Endothelial cell of umbilical vein (primary cell): ENCODE measurements around the gene GYS2. TPM values are rescaled to one million over a fixed set of nuclear protein-coding genes. Genes with fewer than 3 reads are reported as not detected.

Experiments
- BruUV-seq: library from RNA; stranded (reverse); fragments of 400-500 nt; replicated peaks from 2 replicates; lab custom pipeline; 2021; lab: Mats Ljungman, UMichigan
- CTCF ChIA-PET: fragments of 300-600, 350-600 bp; sonication (Branson Sonifier 250); formaldehyde crosslinking; loops from one replicate; lab custom pipeline; 2021; ENCODE audit warnings: antibody characterized with exemption, inconsistent platforms; lab: Charles Lee
- POLR2A ChIA-PET: fragments of 300-600, 350-600 bp; sonication (Branson Sonifier 250); formaldehyde crosslinking; loops from one replicate; lab custom pipeline; 2021; ENCODE audit warnings: antibody characterized with exemption, inconsistent platforms; lab: Charles Lee
- DNase-seq: peaks from one replicate; pipeline ENCODE4 v3.0.0-alpha.2; 2011; ENCODE audit warnings: low read depth, low spot score
- FAIRE-seq: peaks from 2 replicates; lab custom pipeline; 2011; peaks lifted over from hg19 to GRCh38; lab: Jason Lieb, UNC
- H2AFZ ChIP-seq: 2 replicates; pipeline ENCODE4 v1.6.0; 2012; ENCODE audit warnings: low read depth, low read length, control low read depth, inconsistent platforms
- H3K27ac ChIP-seq: 2 replicates; pipeline ENCODE4 v1.5.1; 2011; ENCODE audit warnings: low read depth, mild to moderate bottlenecking, control low read depth, low read length, moderate library complexity; ENCODE audit not compliant: insufficient read depth
- H3K27me3 ChIP-seq, 2 experiments: 2 replicates each; pipeline versions ENCODE4 v1.6.0 to v1.6.1; 2011; ENCODE audit warnings: low read length in 2 of 2, mixed read lengths in 1 of 2; ENCODE audit not compliant: control insufficient read depth in 2 of 2, insufficient read depth in 2 of 2
- H3K36me3 ChIP-seq, 2 experiments: 2 replicates in 1 of 2; 3 replicates in 1 of 2; pipeline ENCODE4 v1.5.1; 2011; ENCODE audit warnings: low read length in 2 of 2, mild to moderate bottlenecking in 1 of 2, moderate library complexity in 1 of 2; ENCODE audit not compliant: control insufficient read depth in 2 of 2, insufficient read depth in 2 of 2; ENCODE audit errors: extremely low read depth in 1 of 2
- H3K4me1 ChIP-seq: 3 replicates; pipeline ENCODE4 v1.5.1; 2011; ENCODE audit warnings: mild to moderate bottlenecking, low read length; ENCODE audit not compliant: control insufficient read depth, insufficient read depth; ENCODE audit errors: extremely low read depth
- H3K4me2 ChIP-seq: 2 replicates; pipeline ENCODE4 v1.6.1; 2011; ENCODE audit warnings: low read length, control low read depth, mixed read lengths; ENCODE audit not compliant: insufficient read depth
- H3K4me3 ChIP-seq, 3 experiments: fragments of 200-600 bp in 1 of 3; sonication (generic), shearing (Covaris generic) in 1 of 3; replicated peaks in 1 of 3; 2 replicates each; pipeline ENCODE4 v1.5.1; 2011 to 2016; ENCODE audit warnings: control low read depth in 3 of 3, low read length in 3 of 3, mild to moderate bottlenecking in 2 of 3, inconsistent platforms in 1 of 3, low read depth in 1 of 3, moderate library complexity in 1 of 3; ENCODE audit not compliant: insufficient read depth in 1 of 3
- H3K79me2 ChIP-seq: 2 replicates; pipeline ENCODE4 v1.6.0; 2012; ENCODE audit warnings: low read length, inconsistent platforms; ENCODE audit not compliant: control insufficient read depth, insufficient read depth
- H3K9ac ChIP-seq: replicated peaks from 2 replicates; pipeline ENCODE3; 2011; ENCODE audit warnings: low read length, control low read depth; ENCODE audit not compliant: insufficient read depth; ENCODE audit errors: extremely low read depth
- H3K9me1 ChIP-seq: replicated peaks from 3 replicates; pipeline ENCODE4 v1.6.0; 2011; ENCODE audit warnings: mild to moderate bottlenecking, low read length; ENCODE audit not compliant: control insufficient read depth, insufficient read depth; ENCODE audit errors: extremely low read depth
- H3K9me3 ChIP-seq: replicated peaks from 2 replicates; pipeline ENCODE4 v1.5.1; 2012; ENCODE audit warnings: low read length, inconsistent platforms; ENCODE audit not compliant: control insufficient read depth, insufficient read depth
- H4K20me1 ChIP-seq: replicated peaks from 2 replicates; pipeline ENCODE3; 2011; ENCODE audit warnings: mild to moderate bottlenecking, low read length; ENCODE audit not compliant: control insufficient read depth, insufficient read depth; ENCODE audit errors: extremely low read depth
- EZH2 ChIP-seq: IDR thresholded peaks from 2 replicates; pipeline ENCODE4 v1.6.1; 2012; ENCODE audit warnings: borderline replicate concordance, low read depth, mild to moderate bottlenecking, moderate library complexity, low read length, inconsistent platforms; ENCODE audit not compliant: severe bottlenecking
- FOS ChIP-seq: IDR thresholded peaks from 2 replicates; pipeline ENCODE4 v1.6.1; 2011; ENCODE audit warnings: mild to moderate bottlenecking, low read length, moderate library complexity, borderline replicate concordance; ENCODE audit not compliant: insufficient read depth
- GATA2 ChIP-seq: IDR thresholded peaks from 2 replicates; pipeline ENCODE4 v1.7.0; 2011; ENCODE audit warnings: low read depth, mild to moderate bottlenecking, moderate library complexity, mixed read lengths, low read length; ENCODE audit not compliant: insufficient read length, insufficient read depth
- JUN ChIP-seq: IDR thresholded peaks from 2 replicates; pipeline ENCODE4 v1.6.1; 2011; ENCODE audit warnings: borderline replicate concordance, low read depth; ENCODE audit not compliant: insufficient read length, insufficient read depth
- MYC ChIP-seq: IDR thresholded peaks from one replicate; pipeline ENCODE4 v1.6.1; 2011; ENCODE audit warnings: mild to moderate bottlenecking, low read depth, low read length
- POLR2A ChIP-seq: IDR thresholded peaks from 2 replicates; pipeline ENCODE4 v1.6.1; 2012; ENCODE audit warnings: low read depth, mild to moderate bottlenecking, control low read depth, low read length
- POLR2AphosphoS5 ChIP-seq: IDR thresholded peaks from 2 replicates; pipeline ENCODE4 v1.6.1; 2012; ENCODE audit warnings: low read depth, mild to moderate bottlenecking, control low read depth, low read length, moderate library complexity; ENCODE audit not compliant: insufficient read depth
- dilution Hi-C: fragments of 300-500 bp; cut with MboI; formaldehyde crosslinking; loops from one replicate; pipeline ENCODE4 v1.15.0; 2019; ENCODE audit warnings: low sequenced_read_pairs; ENCODE audit not compliant: extremely low pct_ligation_motif_present
- intact Hi-C: fragments of 100-400 bp; cut with micrococcal nuclease; formaldehyde crosslinking; loops from one replicate; pipeline ENCODE4 v1.10.0; 2022
- polyA plus RNA-seq, 4 experiments: library from polyadenylated mRNA; depleted of rRNA in 3 of 4; stranded (reverse) in 3 of 4; unstranded in 1 of 4; fragments of >200 nt; gene quantifications; 2 replicates each; pipeline versions ENCODE4 v1.2.1 to v1.2.3, GENCODE V29; 2011 to 2012; ENCODE audit warnings: missing spikeins in 1 of 4
- total RNA-seq: library from RNA; stranded (reverse); gene quantifications from 2 replicates; pipeline ENCODE4 v1.2.3, GENCODE V29; 2021
- TF ChIP-seq, protein P1 (sequence below), 2 donors: IDR thresholded peaks; 1 replicate in 1 of 2; 2 replicates in 1 of 2; pipeline ENCODE4 v1.5.1; 2011; ENCODE audit warnings: low read length in 2 of 2, mild to moderate bottlenecking in 2 of 2, moderate library complexity in 2 of 2, control low read depth in 1 of 2, inconsistent platforms in 1 of 2, low read depth in 1 of 2; ENCODE audit not compliant: insufficient read depth in 1 of 2; ENCODE audit errors: extremely low read depth in 1 of 2
- TF ChIP-seq, protein P2 (sequence below): IDR thresholded peaks from 2 replicates; pipeline ENCODE4 v1.6.1; 2011; ENCODE audit not compliant: insufficient read depth, insufficient read length

GYS2 gene
- total and polyA plus RNA-seq, 2 donors (not counting 3 experiments of a cell fraction or from before 2014, with no cell fraction given) = 0.04 TPM; not detected in 1

DNA sequence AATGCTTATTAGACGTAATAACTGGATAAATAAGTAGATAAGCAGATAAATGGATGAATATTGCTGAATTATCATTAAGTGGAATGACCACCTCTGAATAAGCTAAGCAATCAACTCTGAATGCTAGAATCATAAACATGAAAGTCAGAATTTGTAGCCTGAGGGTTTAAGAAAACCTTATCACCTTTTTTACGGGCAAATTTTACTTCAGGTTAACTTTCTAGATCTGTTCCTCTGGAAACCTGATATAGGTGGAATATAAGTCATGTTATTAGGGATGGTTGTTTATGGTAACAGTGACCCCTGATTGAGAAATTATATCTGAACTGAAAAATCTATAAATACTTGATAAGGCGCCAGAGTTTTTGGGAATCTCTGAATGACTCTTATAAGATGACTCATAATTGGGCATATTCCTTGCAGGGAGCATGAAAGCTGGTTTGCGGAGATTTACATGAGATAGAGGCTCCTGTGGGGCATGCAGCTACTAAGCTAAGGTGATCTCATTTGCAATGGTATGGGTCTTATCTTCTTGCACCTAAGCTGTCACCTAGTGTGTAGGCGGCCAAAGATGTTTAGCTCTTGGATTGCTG is 66.5 kb downstream of the GYS2 start:
- Histone ChIP-seq H4K20me1 (no peaks in the 10 kb centered on the region), H3K4me3 (no peak overlapping the region), H3K9ac (no peak overlapping the region), H3K4me2 (no peak overlapping the region), H3K9me3 (no peaks in the 10 kb centered on the region), H3K9me1 (no peaks in the 10 kb centered on the region), H3K79me2 (no peaks in the 10 kb centered on the region), H3K4me1 (no peaks in the 10 kb centered on the region), H3K36me3 (no peaks in the 10 kb centered on the region), H3K27ac (no peak overlapping the region), H2AFZ (no peak overlapping the region), H3K27me3 (peaks cover 0 to 6% of the 10 kb centered on the region in 2 experiments)
- ChIA-PET POLR2A (no interaction called here), CTCF (no interaction called here)
- intact Hi-C loops = no loop called here
- no TSS peak for BruUV-seq
- DNase-seq (no peak), FAIRE-seq (peak; percentile 4)
- TF ChIP-seq MYC (no peak), GATA2 (no peak), POLR2AphosphoS5 (no peak), JUN (no peak), POLR2A (no peak), FOS (no peak), EZH2 (no peak)
- TF ChIP-seq, protein P1, sequence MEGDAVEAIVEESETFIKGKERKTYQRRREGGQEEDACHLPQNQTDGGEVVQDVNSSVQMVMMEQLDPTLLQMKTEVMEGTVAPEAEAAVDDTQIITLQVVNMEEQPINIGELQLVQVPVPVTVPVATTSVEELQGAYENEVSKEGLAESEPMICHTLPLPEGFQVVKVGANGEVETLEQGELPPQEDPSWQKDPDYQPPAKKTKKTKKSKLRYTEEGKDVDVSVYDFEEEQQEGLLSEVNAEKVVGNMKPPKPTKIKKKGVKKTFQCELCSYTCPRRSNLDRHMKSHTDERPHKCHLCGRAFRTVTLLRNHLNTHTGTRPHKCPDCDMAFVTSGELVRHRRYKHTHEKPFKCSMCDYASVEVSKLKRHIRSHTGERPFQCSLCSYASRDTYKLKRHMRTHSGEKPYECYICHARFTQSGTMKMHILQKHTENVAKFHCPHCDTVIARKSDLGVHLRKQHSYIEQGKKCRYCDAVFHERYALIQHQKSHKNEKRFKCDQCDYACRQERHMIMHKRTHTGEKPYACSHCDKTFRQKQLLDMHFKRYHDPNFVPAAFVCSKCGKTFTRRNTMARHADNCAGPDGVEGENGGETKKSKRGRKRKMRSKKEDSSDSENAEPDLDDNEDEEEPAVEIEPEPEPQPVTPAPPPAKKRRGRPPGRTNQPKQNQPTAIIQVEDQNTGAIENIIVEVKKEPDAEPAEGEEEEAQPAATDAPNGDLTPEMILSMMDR (IDR thresholded peaks at IDR 0.05; ENCODE audit: extremely low read depth in 1 of 2, insufficient read depth in 1 of 2, low read depth in 1 of 2, low read length in 2 of 2) = no peak
- TF ChIP-seq, protein P2, sequence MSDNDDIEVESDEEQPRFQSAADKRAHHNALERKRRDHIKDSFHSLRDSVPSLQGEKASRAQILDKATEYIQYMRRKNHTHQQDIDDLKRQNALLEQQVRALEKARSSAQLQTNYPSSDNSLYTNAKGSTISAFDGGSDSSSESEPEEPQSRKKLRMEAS = no peak
- dilution Hi-C loops = no loop called here
